ENCODE results near the gene CLCN4. TPM values are rescaled to one million over a fixed set of nuclear protein-coding genes. Genes with fewer than 3 reads are reported as not detected.

Gene CLCN4
- total RNA-seq, 2 donors from 2014 or later: 0.50 to 15.3 TPM

DNA sequence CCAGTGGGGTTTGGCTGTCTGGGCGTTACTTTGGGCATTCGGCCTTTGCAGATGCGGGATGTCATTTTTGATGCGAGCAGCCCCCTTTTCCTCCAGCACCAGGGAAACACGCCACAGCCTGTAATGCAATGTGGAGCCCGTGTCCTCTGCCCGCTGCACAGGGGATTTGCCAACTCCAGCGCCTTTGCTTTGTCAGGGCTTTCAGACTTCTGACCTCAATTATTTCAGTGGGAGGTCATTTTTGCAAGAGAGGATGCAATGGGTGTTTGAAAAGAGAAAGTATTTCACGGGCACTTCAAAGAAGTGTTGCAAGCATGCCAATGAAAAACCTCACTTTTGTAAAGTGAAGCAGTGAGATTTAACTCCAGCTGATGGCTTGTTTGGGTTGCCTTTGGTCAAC, 11.5 kb downstream of the CLCN4 start:
- no peak for DNase-seq (ENCODE audit: low spot score)
- Histone ChIP-seq H3K27me3 (replicated peaks; ENCODE audit: insufficient read depth) (no peaks in the 10 kb centered on the region), H3K9me3 (no peaks in the 10 kb centered on the region), H3K27ac (no peak overlapping the region), H3K4me3 (no peak overlapping the region), H3K36me3 (no peaks in the 10 kb centered on the region), H3K4me1 (replicated peaks) (no peaks in the 10 kb centered on the region)
- intact Hi-C loops (cut with DNase I): no loop called here
- WGBS: 82% methylated on average over 9 of the region's 9 CpGs
- TF ChIP-seq CTCF (IDR thresholded peaks at IDR 0.05) (no peak), POLR2AphosphoS5 (IDR thresholded peaks at IDR 0.05) (no peak)

DNA sequence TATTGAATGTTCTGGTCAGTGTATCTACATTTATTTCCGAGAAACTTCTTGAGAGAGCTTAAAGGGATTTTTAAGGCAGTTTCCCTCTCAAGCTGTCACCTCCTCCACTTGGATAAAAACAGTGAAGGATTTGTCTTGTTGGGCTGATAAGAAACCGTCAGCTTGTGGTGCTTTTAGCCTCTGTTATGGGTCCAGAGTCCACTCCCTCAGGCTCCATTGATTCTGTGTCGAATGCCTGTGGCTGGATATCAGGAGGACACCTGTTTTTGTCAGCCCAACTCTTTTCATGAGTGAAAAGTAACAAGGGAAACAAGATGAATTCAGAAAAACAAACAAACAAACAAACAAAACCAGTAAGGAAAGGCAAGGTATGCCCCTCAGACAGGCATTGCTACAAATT, 12.4 kb downstream of the CLCN4 start:
- intact Hi-C loops (cut with DNase I): no loop called here
- no peaks in the 10 kb centered on the region for H3K36me3 ChIP-seq
- DNase-seq (ENCODE audit: low spot score): no peak
- WGBS: 96% methylated on average over 3 of the region's 3 CpGs
- TF ChIP-seq CTCF (IDR thresholded peaks at IDR 0.05): no peak
- no peak for TF ChIP-seq POLR2A (IDR thresholded peaks at IDR 0.05)
- no peak for TF ChIP-seq POLR2AphosphoS5 (IDR thresholded peaks at IDR 0.05)
- no peaks in the 10 kb centered on the region for H3K9me3 ChIP-seq
- no peaks in the 10 kb centered on the region for H3K27me3 ChIP-seq (replicated peaks; ENCODE audit: insufficient read depth)
- no peak overlapping the region for H3K4me3 ChIP-seq
- H3K27ac ChIP-seq: no peak overlapping the region
- no peaks in the 10 kb centered on the region for H3K4me1 ChIP-seq (replicated peaks)

DNA sequence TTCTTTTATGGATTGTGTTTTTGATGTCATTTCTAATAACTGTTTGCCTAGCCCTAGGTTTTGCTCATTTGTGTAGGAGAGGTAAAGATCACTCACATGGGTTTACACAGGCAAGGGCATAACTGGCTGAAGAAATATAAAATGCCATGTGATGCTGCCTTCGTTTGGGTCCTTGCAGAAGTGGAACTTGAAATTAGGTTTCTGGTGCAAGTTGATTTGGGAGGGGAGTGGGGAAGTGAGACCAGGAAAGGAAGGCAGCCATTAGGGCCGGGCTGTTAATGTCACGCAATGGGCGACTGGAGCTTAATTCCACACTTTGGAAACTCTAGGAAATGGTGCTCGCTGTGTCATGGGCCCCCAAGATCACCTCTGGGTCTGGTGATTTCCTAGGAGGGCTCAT, 14.5 kb downstream of the CLCN4 start:
- Histone ChIP-seq H3K27me3 (replicated peaks; ENCODE audit: insufficient read depth) (no peaks in the 10 kb centered on the region), H3K4me1 (replicated peaks) (no peaks in the 10 kb centered on the region), H3K36me3 (no peaks in the 10 kb centered on the region), H3K27ac (no peak overlapping the region), H3K4me3 (no peak overlapping the region), H3K9me3 (no peaks in the 10 kb centered on the region)
- intact Hi-C loops (cut with DNase I): no loop called here
- WGBS: 80% methylated on average over 5 of the region's 5 CpGs
- TF ChIP-seq CTCF (IDR thresholded peaks at IDR 0.05) (no peak), POLR2A (IDR thresholded peaks at IDR 0.05) (no peak), POLR2AphosphoS5 (IDR thresholded peaks at IDR 0.05) (no peak)
- DNase-seq (ENCODE audit: low spot score): no peak

- Histone ChIP-seq H3K4me3 (no peak overlapping the region), H3K9me3 (no peaks in the 10 kb centered on the region), H3K4me1 (replicated peaks) (no peaks in the 10 kb centered on the region), H3K36me3 (no peaks in the 10 kb centered on the region), H3K27me3 (replicated peaks; ENCODE audit: insufficient read depth) (no peaks in the 10 kb centered on the region), H3K27ac (peak overlapping the region; percentile 19 to 22)
- intact Hi-C loops (cut with DNase I): no loop called here
- WGBS: 27% methylated on average over 11 of the region's 11 CpGs
- no peak for DNase-seq (ENCODE audit: low spot score)
- TF ChIP-seq CTCF (IDR thresholded peaks at IDR 0.05) (no peak), POLR2AphosphoS5 (IDR thresholded peaks at IDR 0.05) (no peak), POLR2A (IDR thresholded peaks at IDR 0.05) (no peak)
These were observed 16.1 kb downstream of the CLCN4 start for GRCh38 chrX:10172877-10173276.

GRCh38 chrX:10173331-10173900, 16.6 kb downstream of the CLCN4 start:
- H3K4me3 ChIP-seq: no peak overlapping the region

More at GRCh38 chrX:10173331-10173900, 16.6 kb downstream of the CLCN4 start:
- intact Hi-C loops (cut with DNase I): no loop called here
- no peaks in the 10 kb centered on the region for H3K4me1 ChIP-seq (replicated peaks)
- no peaks in the 10 kb centered on the region for H3K36me3 ChIP-seq
- TF ChIP-seq POLR2AphosphoS5 (IDR thresholded peaks at IDR 0.05) (peak; percentile 67), CTCF (IDR thresholded peaks at IDR 0.05) (no peak)
- peak overlapping the region; percentile 19 to 22 for H3K27ac ChIP-seq
- peak; percentile 66 for DNase-seq (ENCODE audit: low spot score)
- WGBS: 9% methylated on average over 14 of the region's 19 CpGs
- no peaks in the 10 kb centered on the region for H3K9me3 ChIP-seq
- H3K27me3 ChIP-seq (replicated peaks; ENCODE audit: insufficient read depth): no peaks in the 10 kb centered on the region
